ENCODE data around the gene TMEM174.

DNA sequence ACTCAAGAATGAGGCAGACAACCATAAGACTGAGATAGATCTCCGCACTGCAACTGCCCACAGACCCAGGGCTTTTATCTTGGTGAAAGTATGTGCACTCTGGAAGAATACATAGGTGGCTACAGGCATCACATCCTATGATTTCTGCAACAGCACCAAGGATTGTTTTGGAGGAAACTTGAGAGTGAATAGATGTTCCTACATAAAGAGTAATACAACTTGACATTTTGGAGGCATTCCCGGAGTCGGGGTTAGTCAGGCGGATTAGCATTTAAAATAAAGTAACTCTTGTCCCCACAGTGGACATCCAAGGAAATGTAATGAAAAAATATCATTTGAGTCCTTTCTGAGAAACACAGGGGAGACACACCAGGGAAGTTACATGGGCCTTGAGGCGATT is 26.7 kb downstream of the TMEM174 start:
- no peak for TF ChIP-seq CTCF (IDR thresholded peaks at IDR 0.05)
- TF ChIP-seq POLR2A (IDR thresholded peaks at IDR 0.05), result no peak
